DMS153 treated with DMSO at 0.1 percent for 48 hours (cell line): Measurements from ENCODE around the gene KCNH2.
A peak's percentile ranks its signal among the peaks of the same experiment; 100 is the strongest.
"Not testable (repeated sequence)": the region's sequence is repeated elsewhere in the genome, so short reads cannot be mapped to it uniquely, and the experiment has no call there.

Experiments used
- DNase-seq: peaks from one replicate; lab custom pipeline; 2025; ENCODE audit not compliant: unreplicated experiment; lab: John Stamatoyannopoulos, UW

The KCNH2 gene

GRCh38 chr7:151012911-151013347 is 34.8 kb upstream of the KCNH2 start:
- DNase-seq: peak; percentile 23

DNA sequence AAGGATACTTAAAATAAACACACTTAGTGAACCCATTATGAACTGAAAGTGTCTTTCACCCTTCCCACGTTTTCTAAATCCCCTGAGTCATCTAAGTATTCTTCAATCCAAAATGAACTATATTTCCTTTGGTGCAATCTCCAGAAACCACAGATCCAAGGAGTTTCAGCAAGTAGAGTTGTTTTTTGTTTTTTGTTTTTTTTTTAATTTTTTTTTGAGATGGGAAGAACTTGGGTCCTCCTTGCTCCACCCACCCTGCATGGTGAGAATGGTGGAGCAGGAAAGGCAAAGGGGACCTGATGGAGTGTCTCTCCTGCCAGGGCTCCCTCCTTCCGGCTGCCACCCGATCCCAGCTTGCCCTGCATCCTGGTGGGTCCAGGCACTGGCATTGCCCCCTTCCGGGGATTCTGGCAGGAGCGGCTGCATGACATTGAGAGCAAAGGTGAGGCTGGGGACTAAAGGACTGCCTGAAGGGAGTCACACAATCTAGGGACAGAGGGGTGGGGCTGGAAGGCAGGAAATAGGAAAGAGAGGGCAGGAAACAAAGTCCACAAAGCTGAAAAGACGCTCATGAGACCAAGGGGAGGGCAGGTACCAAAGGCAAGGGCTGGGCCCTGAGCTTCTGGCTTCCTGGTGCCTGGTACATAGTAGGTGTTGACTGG is 34.0 kb upstream of the KCNH2 start:
- DNase-seq: peak; percentile 18

GRCh38 chr7:151011616-151012015 is 33.5 kb upstream of the KCNH2 start:
- not testable (repeated sequence) for DNase-seq

- no peak for DNase-seq
These were observed 32.9 kb upstream of the KCNH2 start for GRCh38 chr7:151011097-151011409.

GRCh38 chr7:151010307-151011096 is 32.4 kb upstream of the KCNH2 start:
- DNase-seq: no peak

GRCh38 chr7:151010037-151010306 is 31.9 kb upstream of the KCNH2 start:
- no peak for DNase-seq

- DNase-seq: no peak
These were observed 31.4 kb upstream of the KCNH2 start for GRCh38 chr7:151009327-151010036.

DNA sequence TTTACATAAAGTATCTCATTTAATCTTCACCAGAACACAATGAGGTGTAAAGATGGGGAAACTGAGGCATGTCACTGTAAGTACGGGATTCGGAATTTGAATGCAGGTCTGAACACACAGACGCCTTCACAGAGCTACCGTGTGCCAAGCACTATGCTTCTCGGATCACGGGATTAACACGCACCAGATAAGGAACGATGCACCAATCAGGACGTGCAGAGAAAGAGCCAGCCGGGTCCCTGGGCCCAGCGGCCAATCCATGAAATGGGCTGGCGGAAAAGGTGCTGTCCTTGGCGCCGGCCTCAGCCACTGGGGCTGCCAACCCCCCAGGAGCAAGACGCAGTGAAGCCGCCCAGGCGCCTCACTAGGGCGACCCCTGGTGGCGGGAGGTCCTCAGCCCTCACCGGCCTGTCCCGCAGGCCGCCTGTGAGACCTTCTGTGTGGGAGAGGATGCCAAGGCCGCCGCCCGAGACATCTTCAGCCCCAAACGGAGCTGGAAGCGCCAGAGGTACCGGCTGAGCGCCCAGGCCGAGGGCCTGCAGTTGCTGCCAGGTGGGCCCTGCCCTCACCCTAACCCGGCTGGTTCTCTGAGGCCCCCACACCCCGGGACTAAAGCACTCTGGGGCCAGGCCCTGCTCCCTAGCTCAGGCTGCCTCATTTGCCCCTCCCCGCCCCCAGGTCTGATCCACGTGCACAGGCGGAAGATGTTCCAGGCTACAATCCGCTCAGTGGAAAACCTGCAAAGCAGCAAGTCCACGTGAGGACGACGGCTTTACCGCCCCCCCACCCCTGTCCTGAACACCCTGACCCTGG is 30.6 kb upstream of the KCNH2 start:
- DNase-seq: no peak

GRCh38 chr7:151008143-151008510 is 30.0 kb upstream of the KCNH2 start:
- no peak for DNase-seq

GRCh38 chr7:151007469-151007898 is 29.4 kb upstream of the KCNH2 start:
- DNase-seq: no peak

- DNase-seq: no peak
These were observed 28.6 kb upstream of the KCNH2 start for GRCh38 chr7:151006590-151007300.

DNA sequence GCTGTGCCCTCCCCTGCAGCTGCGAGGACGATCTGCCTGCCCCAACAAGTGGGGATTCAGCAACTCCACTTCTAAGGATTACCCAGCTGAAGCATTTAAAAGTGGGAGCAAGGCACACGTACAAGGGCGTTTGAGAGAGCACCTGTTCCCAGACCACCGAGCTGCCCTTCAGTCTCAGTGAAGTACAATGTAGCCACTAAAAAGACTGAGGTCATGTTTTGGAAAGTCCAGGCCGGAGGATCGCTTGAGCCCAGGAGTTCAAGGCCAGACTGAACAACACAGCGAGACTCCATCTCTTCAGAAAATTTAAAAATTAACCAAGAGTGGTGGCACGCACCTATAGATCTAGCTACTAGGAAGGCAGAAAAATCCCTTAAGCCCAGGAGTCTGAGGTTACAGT is 27.4 kb upstream of the KCNH2 start:
- DNase-seq: no peak

- peak; percentile 48 for DNase-seq
These were observed 25.5 kb upstream of the KCNH2 start for GRCh38 chr7:151003572-151003971.

DNA sequence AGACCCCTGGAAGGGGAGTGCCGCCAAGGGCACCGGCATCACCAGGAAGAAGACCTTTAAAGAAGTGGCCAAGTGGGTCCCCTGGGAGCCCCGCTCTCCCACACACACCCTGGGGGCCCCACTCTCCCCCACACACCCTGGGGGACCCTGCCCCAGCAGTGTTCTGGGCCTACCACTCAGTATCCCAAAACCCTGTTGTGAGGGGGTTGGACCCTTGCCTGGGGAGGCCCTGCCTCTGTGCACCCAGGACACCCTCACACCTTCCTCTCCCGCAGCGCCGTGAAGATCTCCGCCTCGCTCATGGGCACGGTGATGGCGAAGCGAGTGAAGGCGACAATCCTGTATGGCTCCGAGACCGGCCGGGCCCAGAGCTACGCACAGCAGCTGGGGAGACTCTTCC is 23.4 kb upstream of the KCNH2 start:
- DNase-seq: no peak

DNA sequence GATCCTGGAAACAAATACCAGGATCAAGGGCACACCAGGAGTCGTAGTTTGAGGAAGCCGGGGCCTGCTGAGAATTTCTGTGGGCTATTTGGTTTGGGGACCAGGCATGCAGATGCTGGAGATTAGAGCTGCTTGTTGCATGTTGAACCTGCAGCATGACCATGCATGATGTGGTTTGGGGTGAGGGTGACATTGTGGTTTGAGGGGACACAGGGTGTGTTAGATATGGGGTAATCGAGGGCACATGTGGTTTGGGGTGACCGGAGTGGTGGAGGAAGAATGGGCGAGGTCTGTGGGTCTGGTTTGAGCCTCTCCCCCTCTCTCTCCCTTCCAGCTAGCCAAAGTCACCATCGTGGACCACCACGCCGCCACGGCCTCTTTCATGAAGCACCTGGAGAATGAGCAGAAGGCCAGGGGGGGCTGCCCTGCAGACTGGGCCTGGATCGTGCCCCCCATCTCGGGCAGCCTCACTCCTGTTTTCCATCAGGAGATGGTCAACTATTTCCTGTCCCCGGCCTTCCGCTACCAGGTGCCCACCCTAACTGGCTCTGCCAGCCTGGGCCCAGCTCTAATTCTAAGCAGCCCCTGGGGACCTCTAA is 22.9 kb upstream of the KCNH2 start:
- DNase-seq: no peak

DNA sequence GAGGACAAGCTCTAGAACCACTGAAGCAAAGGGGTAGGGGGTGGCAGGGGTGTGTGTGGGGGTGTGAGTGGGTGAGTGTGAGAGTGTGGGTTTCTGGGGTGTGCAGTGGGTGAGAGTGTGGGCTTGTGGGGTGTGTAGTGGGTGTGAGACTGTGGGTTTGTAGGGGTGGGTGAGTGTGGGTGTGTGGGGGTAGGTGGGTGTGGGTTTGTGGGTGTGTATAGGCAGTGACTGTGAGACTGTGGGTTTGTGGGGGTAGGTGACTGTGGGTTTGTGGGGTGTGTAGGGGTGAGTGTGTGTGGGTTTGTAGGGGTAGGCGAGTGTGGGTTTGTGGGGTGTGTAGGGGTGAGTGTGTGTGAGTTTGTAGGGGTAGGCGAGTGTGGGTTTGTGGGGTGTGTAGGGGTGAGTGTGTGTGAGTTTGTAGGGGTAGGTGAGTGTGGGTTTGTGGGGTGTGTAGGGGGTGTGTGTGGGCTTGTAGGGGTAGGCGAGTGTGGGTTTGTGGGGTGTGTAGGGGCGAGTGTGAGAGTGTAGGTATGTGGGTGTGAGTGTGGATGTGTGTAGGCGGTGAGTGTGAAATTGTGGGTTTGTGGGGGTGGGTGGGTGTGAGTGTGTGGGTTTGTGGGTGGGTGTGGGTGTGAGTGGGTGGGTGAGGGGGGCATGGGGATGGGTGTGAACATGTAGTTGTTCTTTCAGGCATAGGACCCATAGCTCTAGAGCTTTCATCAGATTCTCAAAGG is 21.5 kb upstream of the KCNH2 start:
- no peak for DNase-seq

DNA sequence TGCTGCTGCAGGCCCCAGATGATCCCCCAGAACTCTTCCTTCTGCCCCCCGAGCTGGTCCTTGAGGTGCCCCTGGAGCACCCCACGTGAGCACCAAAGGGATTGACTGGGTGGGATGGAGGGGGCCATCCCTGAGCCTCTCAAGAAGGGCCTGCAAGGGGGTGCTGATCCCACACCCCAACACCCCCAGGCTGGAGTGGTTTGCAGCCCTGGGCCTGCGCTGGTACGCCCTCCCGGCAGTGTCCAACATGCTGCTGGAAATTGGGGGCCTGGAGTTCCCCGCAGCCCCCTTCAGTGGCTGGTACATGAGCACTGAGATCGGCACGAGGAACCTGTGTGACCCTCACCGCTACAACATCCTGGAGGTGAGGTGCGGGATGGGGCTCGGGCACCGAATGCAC is 20.9 kb upstream of the KCNH2 start:
- no peak for DNase-seq

DNA sequence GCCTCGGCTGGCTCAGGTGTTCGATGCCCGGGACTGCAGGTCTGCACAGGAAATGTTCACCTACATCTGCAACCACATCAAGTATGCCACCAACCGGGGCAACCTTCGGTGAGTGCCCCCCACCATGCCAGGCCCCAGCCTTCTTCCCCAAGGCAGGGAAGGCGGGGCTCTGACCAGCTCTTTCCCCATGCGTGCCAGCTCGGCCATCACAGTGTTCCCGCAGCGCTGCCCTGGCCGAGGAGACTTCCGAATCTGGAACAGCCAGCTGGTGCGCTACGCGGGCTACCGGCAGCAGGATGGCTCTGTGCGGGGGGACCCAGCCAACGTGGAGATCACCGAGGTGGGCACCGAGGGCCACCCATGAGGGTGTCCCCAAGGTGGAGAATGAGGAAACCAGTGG is 20.2 kb upstream of the KCNH2 start:
- no peak for DNase-seq

GRCh38 chr7:150997817-150998216 is 19.7 kb upstream of the KCNH2 start:
- DNase-seq: no peak

DNA sequence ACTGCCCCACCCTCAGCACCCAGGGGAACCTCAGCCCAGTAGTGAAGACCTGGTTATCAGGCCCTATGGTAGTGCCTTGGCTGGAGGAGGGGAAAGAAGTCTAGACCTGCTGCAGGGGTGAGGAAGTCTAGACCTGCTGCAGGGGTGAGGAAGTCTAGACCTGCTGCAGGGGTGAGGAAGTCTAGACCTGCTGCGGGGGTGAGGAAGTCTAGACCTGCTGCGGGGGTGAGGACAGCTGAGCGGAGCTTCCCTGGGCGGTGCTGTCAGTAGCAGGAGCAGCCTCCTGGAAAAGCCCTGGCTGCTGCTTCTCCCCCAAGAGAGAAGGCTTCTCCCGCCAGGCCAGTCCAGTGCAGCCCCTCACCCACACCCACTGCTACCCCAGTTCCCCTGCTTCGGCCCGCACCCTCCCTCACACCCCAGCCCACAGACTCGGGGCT is 19.0 kb upstream of the KCNH2 start:
- DNase-seq: no peak
